SK-N-MC (cell line): Measurements from ENCODE around the gene GAK.

Experiments used
- EZH2 ChIP-seq: fragments of 200-600 bp; sonication (generic); IDR thresholded peaks from one replicate; pipeline ENCODE4 v1.6.1; 2017; ENCODE audit warnings: antibody characterized with exemption
- POLR2AphosphoS5 ChIP-seq: IDR thresholded peaks from 2 replicates; pipeline ENCODE4 v1.6.1; 2012; ENCODE audit warnings: mild to moderate bottlenecking, low read depth, low read length, borderline replicate concordance

GRCh38 chr4:972651-973424 lies 40.7 kb upstream of the GAK start:
- TF ChIP-seq POLR2AphosphoS5 (no peak), EZH2 (no peak)
